ENCODE results near the gene PLD1.

Gene PLD1

GRCh38 chr3:171672124-171672523 lies 138.2 kb downstream of the PLD1 start:
- ChIA-PET CTCF (no interaction called here), POLR2A (ENCODE audit: low non-redundant PET) (no interaction called here)
- TF ChIP-seq, protein P1, sequence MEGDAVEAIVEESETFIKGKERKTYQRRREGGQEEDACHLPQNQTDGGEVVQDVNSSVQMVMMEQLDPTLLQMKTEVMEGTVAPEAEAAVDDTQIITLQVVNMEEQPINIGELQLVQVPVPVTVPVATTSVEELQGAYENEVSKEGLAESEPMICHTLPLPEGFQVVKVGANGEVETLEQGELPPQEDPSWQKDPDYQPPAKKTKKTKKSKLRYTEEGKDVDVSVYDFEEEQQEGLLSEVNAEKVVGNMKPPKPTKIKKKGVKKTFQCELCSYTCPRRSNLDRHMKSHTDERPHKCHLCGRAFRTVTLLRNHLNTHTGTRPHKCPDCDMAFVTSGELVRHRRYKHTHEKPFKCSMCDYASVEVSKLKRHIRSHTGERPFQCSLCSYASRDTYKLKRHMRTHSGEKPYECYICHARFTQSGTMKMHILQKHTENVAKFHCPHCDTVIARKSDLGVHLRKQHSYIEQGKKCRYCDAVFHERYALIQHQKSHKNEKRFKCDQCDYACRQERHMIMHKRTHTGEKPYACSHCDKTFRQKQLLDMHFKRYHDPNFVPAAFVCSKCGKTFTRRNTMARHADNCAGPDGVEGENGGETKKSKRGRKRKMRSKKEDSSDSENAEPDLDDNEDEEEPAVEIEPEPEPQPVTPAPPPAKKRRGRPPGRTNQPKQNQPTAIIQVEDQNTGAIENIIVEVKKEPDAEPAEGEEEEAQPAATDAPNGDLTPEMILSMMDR (conservative IDR thresholded peaks at IDR 0.05; ENCODE audit: low read depth), result no peak
- no peak for DNase-seq (ENCODE audit: low spot score)
- no peak overlapping the region for H3K27ac ChIP-seq

GRCh38 chr3:171671709-171672108 lies 138.6 kb downstream of the PLD1 start:
- ChIA-PET CTCF (no interaction called here), POLR2A (ENCODE audit: low non-redundant PET) (no interaction called here)
- no peak overlapping the region for H3K27ac ChIP-seq
- TF ChIP-seq, protein P1 (conservative IDR thresholded peaks at IDR 0.05; ENCODE audit: low read depth), result no peak
- DNase-seq (ENCODE audit: low spot score), result no peak

DNA sequence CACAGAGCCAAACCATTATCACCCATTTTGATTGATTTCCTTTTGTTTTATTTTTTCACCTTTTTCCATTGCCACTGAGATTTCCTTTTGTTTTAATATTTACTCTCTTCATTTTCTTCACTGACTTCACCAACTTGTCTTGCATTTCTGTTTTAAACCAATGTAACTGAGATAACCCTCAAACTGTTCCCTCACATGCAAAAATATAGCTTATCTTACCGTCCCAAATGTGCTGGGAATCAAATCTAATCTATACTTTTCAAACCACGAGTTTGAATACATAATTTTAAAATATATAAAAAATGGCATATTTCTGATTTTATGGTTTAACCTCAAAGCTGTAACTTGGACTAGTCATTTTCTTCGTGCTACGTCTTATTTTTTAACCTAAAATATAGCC lies 143.8 kb downstream of the PLD1 start:
- POLR2A ChIA-PET (ENCODE audit: low non-redundant PET), result no interaction called here
- DNase-seq (ENCODE audit: low spot score), result no peak
- TF ChIP-seq, protein P1 (conservative IDR thresholded peaks at IDR 0.05; ENCODE audit: low read depth), result no peak
- H3K27ac ChIP-seq, result no peak overlapping the region
- CTCF ChIA-PET, result no interaction called here

DNA sequence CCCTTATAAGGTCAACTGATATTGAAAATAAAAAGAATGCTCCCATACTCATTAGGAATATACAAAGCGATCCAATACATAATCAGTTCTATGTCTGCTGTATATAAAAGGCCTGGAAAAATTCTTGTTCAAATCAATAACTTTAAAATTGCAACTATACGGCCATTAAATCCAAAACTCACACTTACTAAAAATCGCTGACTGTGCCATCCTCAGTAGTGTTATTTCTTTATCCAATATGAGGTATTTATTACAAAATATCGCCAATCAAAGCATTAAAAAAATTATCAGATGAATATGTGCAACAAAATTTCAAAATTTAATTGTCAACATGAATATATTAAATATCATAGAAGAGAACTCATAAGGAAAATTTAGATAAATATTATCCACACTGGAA lies 146.5 kb downstream of the PLD1 start:
- ChIA-PET CTCF (interaction anchor here (0.6 kb wide), 1 partner anchor 124 kb away, joined by 3 read pairs; no protein-coding TSS in a partner anchor), POLR2A (ENCODE audit: low non-redundant PET) (no interaction called here)
- no peak overlapping the region for H3K27ac ChIP-seq
- TF ChIP-seq, protein P1 (conservative IDR thresholded peaks at IDR 0.05; ENCODE audit: low read depth), result no peak
- DNase-seq (ENCODE audit: low spot score), result no peak

GRCh38 chr3:171661484-171661883 lies 148.8 kb downstream of the PLD1 start:
- CTCF ChIA-PET, result no interaction called here
- no peak for DNase-seq (ENCODE audit: low spot score)
- TF ChIP-seq, protein P1 (conservative IDR thresholded peaks at IDR 0.05; ENCODE audit: low read depth), result no peak
- POLR2A ChIA-PET (ENCODE audit: low non-redundant PET), result no interaction called here
- H3K27ac ChIP-seq, result no peak overlapping the region

- no peak for DNase-seq (ENCODE audit: low spot score)
- H3K27ac ChIP-seq, result no peak overlapping the region
- TF ChIP-seq, protein P1 (conservative IDR thresholded peaks at IDR 0.05; ENCODE audit: low read depth), result no peak
- ChIA-PET POLR2A (ENCODE audit: low non-redundant PET) (no interaction called here), CTCF (no interaction called here)
Measured at GRCh38 chr3:171660188-171660587, 150.1 kb downstream of the PLD1 start.

- H3K27ac ChIP-seq, result no peak overlapping the region
- ChIA-PET POLR2A (ENCODE audit: low non-redundant PET) (no interaction called here), CTCF (interaction anchor here (0.7 to 0.8 kb wide), 2 partner anchors 11 to 172 kb away, joined by 3 read pairs; no protein-coding TSS in a partner anchor)
- no peak for DNase-seq (ENCODE audit: low spot score)
- TF ChIP-seq, protein P1 (conservative IDR thresholded peaks at IDR 0.05; ENCODE audit: low read depth), result no peak
Measured at GRCh38 chr3:171658841-171659240, 151.4 kb downstream of the PLD1 start.

All from RWPE1 (cell line).